ENCODE data around the gene C4orf50.

DNA sequence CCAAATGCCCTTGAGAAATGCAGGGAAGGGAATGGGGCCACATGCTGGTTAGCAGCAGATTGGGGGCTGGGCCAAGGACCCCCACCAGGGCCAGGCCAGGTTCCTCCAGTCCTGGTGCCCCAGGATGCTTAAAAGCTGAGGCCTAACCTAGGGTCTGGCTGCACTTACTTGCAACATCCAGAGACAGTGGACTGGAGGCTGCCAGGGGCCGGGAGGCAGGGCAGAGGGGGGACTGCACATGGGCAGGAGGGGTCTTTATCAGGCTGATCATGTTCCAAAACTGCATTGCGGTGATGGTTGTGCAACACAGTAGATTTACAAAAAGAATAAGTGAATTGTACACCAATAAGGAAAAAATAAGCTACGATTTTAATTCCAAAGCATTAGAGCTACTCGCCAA lies 36.8 kb upstream of the C4orf50 start:
- TF ChIP-seq, protein P1, sequence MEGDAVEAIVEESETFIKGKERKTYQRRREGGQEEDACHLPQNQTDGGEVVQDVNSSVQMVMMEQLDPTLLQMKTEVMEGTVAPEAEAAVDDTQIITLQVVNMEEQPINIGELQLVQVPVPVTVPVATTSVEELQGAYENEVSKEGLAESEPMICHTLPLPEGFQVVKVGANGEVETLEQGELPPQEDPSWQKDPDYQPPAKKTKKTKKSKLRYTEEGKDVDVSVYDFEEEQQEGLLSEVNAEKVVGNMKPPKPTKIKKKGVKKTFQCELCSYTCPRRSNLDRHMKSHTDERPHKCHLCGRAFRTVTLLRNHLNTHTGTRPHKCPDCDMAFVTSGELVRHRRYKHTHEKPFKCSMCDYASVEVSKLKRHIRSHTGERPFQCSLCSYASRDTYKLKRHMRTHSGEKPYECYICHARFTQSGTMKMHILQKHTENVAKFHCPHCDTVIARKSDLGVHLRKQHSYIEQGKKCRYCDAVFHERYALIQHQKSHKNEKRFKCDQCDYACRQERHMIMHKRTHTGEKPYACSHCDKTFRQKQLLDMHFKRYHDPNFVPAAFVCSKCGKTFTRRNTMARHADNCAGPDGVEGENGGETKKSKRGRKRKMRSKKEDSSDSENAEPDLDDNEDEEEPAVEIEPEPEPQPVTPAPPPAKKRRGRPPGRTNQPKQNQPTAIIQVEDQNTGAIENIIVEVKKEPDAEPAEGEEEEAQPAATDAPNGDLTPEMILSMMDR (IDR thresholded peaks at IDR 0.05; ENCODE audit: insufficient read depth, low read length, poor library complexity, severe bottlenecking) = no peak
- TF ChIP-seq EZH2phosphoT487 (conservative IDR thresholded peaks at IDR 0.05; ENCODE audit: low read length) = no peak

All from SU-DHL-6 (cell line).